ENCODE results near the gene BABAM1. TPM values are rescaled to one million over a fixed set of nuclear protein-coding genes. Genes with fewer than 3 reads are reported as not detected.

BABAM1 gene
- total and polyA plus RNA-seq, 9 of the 15 experiments (the other 6 are each of a cell fraction or from before 2014, with no cell fraction given), result 14.7 to 160 (median 113) TPM

- TF ChIP-seq TBL1XR1 (IDR thresholded peaks at IDR 0.05; ENCODE audit: low read length in 2 of 2), result no peak
- TF ChIP-seq ZNF639 (CRISPR knock-in tag; conservative IDR thresholded peaks at IDR 0.05 in 1 of 2, IDR thresholded peaks at IDR 0.05 in 1 of 2), result 0 out of 4 replicates have a peak, but pooled peaks of 1 of the 2 experiments have one; percentile 34
- TF ChIP-seq ZBTB5 (IDR thresholded peaks at IDR 0.05), result no peak
- no peak for TF ChIP-seq ZNF408 (CRISPR knock-in tag; IDR thresholded peaks at IDR 0.05; ENCODE audit: low read depth)
- TF ChIP-seq ZC3H4 (CRISPR knock-in tag; IDR thresholded peaks at IDR 0.05; ENCODE audit: borderline replicate concordance), result no peak
- TF ChIP-seq SRSF1 (IDR thresholded peaks at IDR 0.05; ENCODE audit: low read depth, low read length), result no peak
- TF ChIP-seq CGGBP1 (CRISPR knock-in tag; IDR thresholded peaks at IDR 0.05), result no peak
- no peak for TF ChIP-seq POLR2AphosphoS5 (IDR thresholded peaks at IDR 0.05; ENCODE audit: control insufficient read depth, insufficient read depth, low read depth, low read length)
- TF ChIP-seq CAMTA2 (CRISPR knock-in tag; conservative IDR thresholded peaks at IDR 0.05), result no peak
- no peak for TF ChIP-seq NR2F6 (CRISPR knock-in tag; IDR thresholded peaks at IDR 0.05)
- no peak for TF ChIP-seq HDAC8 (tag; IDR thresholded peaks at IDR 0.05)
- TF ChIP-seq MAZ (CRISPR knock-in tag; conservative IDR thresholded peaks at IDR 0.05 in 1 of 2, IDR thresholded peaks at IDR 0.05 in 1 of 2), result peak; percentile 8 to 36; a peak in 2 of 4 replicates
- TF ChIP-seq ZNF398 (CRISPR knock-in tag; IDR thresholded peaks at IDR 0.05), result no peak
- TF ChIP-seq ZNF3 (CRISPR knock-in tag; IDR thresholded peaks at IDR 0.05), result no peak
- no peak for TF ChIP-seq ZNF121 (CRISPR knock-in tag; conservative IDR thresholded peaks at IDR 0.05)
- TF ChIP-seq ETV5 (CRISPR knock-in tag; IDR thresholded peaks at IDR 0.05; ENCODE audit: low read depth), result no peak
- TF ChIP-seq CBX5 (IDR thresholded peaks at IDR 0.05; ENCODE audit: borderline replicate concordance, low read depth), result no peak
- TF ChIP-seq SPI1 (IDR thresholded peaks at IDR 0.05; ENCODE audit: borderline replicate concordance, low read depth, low read length), result no peak
- TF ChIP-seq HMG20B (CRISPR knock-in tag; IDR thresholded peaks at IDR 0.05), result no peak
- no peak for TF ChIP-seq EP400 (IDR thresholded peaks at IDR 0.05)
- no peak for TF ChIP-seq SREBF2 (CRISPR knock-in tag; IDR thresholded peaks at IDR 0.05)
- no peak for TF ChIP-seq ZNF274 (IDR thresholded peaks at IDR 0.05; ENCODE audit: borderline replicate concordance, low read depth, low read length)
- TF ChIP-seq HMGN3 (IDR thresholded peaks at IDR 0.05; ENCODE audit: borderline replicate concordance, extremely low read depth, insufficient read length, low read depth, low read length), result no peak
Measured at GRCh38 chr19:17243830-17244617, 23.2 kb upstream of the BABAM1 start (continued).

Measured in K562 (cell line).